ENCODE data around the gene VEZF1.
A peak's percentile ranks its signal among the peaks of the same experiment; 100 is the strongest.

The VEZF1 gene

DNA sequence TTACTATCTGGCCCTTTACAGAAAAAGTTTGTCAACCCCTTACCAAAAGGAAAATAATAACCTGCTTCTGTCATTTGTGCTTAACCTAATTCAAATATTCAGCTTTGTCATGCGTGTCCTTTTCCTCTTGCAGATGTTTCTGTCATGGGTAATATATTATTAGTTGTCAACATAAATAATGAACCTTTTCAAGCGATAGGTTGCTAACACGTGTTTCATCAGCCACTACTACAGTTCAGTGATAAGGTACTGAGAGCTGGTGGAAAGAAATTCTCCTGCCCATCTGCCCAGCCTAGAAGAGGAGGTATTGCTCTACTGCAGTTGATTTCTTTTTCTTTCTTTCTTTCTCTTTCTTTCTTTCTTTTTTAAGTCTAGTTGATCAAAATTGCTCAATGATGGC, 31.0 kb upstream of the VEZF1 start:
- Mint-ChIP-seq H3K27me3 (ENCODE audit: low read depth, poor library complexity) (no peaks in the 10 kb centered on the region), H3K9me3 (no peaks in the 10 kb centered on the region), H3K27ac (no peak overlapping the region), H3K36me3 (ENCODE audit: low read depth) (no peaks in the 10 kb centered on the region), H3K4me1 (no peaks in the 10 kb centered on the region), H3K4me3 (no peak overlapping the region)
- no peak for TF ChIP-seq CTCF (IDR thresholded peaks at IDR 0.05)
- no peak for DNase-seq

DNA sequence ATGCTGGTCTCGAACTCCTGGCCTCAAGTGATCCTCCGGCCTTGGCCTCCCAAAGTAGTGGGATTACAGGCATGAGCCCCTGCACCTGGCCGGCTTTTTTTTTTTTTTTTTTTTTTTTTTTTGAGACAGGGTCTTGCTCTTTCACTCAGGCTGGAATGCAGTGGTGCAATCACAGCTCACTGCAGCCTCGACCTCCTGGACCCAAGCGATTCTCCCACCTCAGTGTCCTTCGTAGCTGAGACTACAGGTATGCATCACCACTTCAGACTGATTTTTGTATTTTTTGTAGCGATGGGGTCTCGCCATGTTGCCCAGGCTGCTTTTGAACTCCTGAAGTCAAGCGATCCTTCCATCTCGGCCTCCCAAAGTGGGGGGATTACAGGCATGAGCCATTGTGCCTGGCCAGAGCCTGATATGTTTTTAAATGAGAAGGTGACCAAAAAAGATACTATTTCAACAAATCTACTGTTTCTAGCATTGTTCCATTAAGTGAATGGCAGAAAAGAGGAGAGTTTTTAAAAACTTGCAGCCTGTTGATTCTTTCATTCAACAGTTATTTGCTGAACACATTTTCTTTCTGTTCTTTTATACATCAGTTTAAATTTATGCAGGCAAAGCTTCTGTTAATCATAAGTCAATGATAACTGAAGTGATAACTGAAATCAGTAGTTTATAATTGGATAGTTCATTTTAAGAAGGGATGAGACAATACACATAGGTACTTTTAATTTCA, 22.2 kb upstream of the VEZF1 start:
- no peak overlapping the region for H3K4me3 Mint-ChIP-seq

DNA sequence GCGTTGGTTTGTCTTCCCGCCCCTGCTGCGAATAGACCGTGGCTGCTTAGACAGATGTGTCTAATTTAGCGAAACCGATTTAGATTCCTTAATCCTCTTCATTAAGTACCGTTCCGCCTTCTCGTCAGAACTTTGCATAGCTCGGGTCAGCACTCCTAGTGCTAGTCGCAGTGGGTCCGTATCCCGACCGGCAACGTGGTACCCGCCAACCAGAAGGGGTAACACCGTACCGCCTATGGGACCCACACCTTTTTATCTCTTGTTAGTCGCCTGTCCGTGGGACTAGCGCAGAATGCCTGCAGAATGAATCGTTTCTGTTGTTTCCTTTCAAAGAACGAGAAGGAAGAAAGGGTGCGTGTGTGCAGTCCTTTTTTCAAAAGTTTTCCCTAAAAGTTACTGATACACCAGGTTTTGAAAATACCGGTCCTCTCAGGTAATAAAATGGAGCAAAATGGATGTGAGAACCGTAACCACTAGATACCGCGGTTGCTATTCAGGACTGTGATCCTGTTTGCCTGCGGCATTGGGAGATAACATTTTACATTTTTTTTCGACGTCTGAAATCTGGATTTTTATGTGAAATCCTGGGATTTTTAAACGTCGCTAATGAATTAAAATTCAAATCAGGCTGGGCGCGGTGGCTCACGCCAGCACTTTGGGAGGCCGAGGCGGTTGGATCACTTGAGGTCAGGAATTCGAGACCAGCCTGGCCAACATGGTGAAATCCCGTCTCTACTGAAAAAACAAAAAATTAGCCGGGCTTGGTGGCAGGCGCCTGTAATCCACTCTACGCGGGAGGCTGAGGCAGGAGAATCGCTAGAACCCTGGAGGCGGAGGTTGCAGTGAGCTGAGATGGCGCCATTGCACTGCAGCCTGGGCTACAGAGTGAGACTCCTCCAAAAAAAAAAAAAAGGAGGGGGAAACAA, 20.0 kb upstream of the VEZF1 start:
- Mint-ChIP-seq H3K36me3 (ENCODE audit: low read depth) (peaks cover 63% of the 10 kb centered on the region), H3K9me3 (peaks cover 19% of the 10 kb centered on the region), H3K4me3 (peak overlapping the region; percentile 100), H3K27me3 (ENCODE audit: low read depth, poor library complexity) (peaks cover 3% of the 10 kb centered on the region), H3K27ac (peak overlapping the region; percentile 99), H3K4me1 (peaks cover 45% of the 10 kb centered on the region)
- DNase-seq: no peak
- no peak for TF ChIP-seq CTCF (IDR thresholded peaks at IDR 0.05)

More for the DNA sequence above, 22.2 kb upstream of the VEZF1 start:
- H3K27ac Mint-ChIP-seq: no peak overlapping the region
- peaks cover 23% of the 10 kb centered on the region for H3K4me1 Mint-ChIP-seq
- peaks cover 19% of the 10 kb centered on the region for H3K9me3 Mint-ChIP-seq
- no peak for TF ChIP-seq CTCF (IDR thresholded peaks at IDR 0.05)
- DNase-seq: no peak
- peaks cover 3% of the 10 kb centered on the region for H3K27me3 Mint-ChIP-seq (ENCODE audit: low read depth, poor library complexity)
- H3K36me3 Mint-ChIP-seq (ENCODE audit: low read depth): peaks cover 42% of the 10 kb centered on the region

DNA sequence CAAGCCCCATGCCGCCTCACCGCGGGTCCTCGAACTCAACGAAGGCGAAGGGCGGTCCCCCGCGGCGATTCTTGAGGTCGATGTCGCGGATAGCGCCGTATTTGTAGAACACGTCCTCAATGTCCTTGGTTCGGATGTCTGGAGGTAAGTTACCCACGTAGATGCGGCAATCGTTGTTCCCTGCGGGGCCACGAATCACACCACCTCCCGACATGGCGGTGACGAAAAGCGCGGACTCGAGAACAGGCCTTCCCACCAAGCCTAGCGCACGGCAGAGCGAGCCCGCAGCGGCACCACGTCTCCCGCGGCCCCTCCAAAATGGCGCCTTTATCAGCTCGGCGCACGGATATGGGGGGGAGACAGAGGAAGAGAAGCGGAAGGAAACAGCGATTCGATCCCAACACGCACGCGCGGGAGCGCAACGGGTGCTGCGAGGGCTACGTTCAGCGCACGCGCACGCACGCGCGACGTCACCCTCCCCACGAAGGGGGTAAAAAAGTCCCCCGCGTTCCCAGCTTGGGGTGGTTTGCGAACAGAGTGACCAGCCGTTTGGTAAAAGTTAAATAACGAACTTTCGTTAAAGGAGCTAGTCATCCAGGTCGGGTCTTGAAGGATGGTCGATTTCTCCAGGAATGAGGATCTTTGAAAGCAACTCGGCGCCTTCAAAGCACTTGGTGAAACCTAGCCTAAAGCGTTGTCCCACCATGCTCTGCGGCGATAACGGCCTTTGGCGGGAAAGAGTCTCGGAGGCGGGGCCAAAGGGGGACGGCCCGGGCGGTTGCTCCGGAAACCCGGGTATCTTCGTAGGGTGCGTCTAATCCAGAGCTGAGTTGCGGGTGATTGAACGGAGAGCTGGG, 19.1 kb upstream of the VEZF1 start, which contains the start of gene SRSF1:
Gene SRSF1 (minus strand): TSS at position 323 of the 857 bp plus-strand sequence. CDS start 109 bp downstream, at position 214.
- Mint-ChIP-seq H3K9me3 (peaks cover 19% of the 10 kb centered on the region), H3K4me3 (peak within 1 kb of the TSS; percentile 100), H3K4me1 (peaks cover 54% of the 10 kb centered on the region), H3K36me3 (ENCODE audit: low read depth) (peaks cover 67% of the 10 kb centered on the region), H3K27me3 (ENCODE audit: low read depth, poor library complexity) (peaks cover 3% of the 10 kb centered on the region), H3K27ac (peak within 1 kb of the TSS; percentile 99)
- no peak for TF ChIP-seq CTCF (IDR thresholded peaks at IDR 0.05)
- peak; percentile 95 for DNase-seq

- TF ChIP-seq CTCF (IDR thresholded peaks at IDR 0.05): no peak
- Mint-ChIP-seq H3K36me3 (ENCODE audit: low read depth) (peaks cover 69% of the 10 kb centered on the region), H3K9me3 (peaks cover 19% of the 10 kb centered on the region), H3K4me1 (peaks cover 57% of the 10 kb centered on the region), H3K27me3 (ENCODE audit: low read depth, poor library complexity) (peaks cover 3% of the 10 kb centered on the region), H3K27ac (peak overlapping the region; percentile 99), H3K4me3 (peak overlapping the region; percentile 100)
- peak; percentile 65 for DNase-seq
Measured at GRCh38 chr17:58006560-58006923, 18.5 kb upstream of the VEZF1 start.
